RCC 7860 (cell line): ENCODE results near the gene OPCML.

ENCODE experiments used
- DNase-seq: peaks from one replicate; pipeline ENCODE4 v3.0.0-alpha.2; 2015; ENCODE audit warnings: low spot score
- FAIRE-seq: peaks from 2 replicates; lab custom pipeline; 2012; peaks lifted over from hg19 to GRCh38; lab: Jason Lieb, UNC

Gene OPCML

DNA sequence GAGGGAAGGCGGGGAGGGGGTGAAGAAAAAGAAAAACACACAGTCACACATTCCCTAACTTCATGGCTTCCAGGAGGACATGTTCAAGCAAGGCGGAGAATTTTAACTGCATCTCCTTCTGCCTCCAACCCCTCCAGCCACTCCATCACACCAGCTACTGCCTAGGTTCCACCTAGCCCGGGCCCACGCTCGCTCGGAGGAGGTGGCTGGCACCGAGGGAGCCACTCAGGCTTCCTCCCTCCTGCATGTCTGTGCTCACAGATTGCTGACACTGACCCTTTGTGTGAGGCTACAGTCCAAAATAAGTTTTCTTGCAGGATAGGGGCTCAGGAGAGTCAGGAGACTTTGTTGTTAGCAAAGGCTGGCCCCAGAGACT is 9.4 kb upstream of the OPCML start:
- FAIRE-seq = no peak

DNA sequence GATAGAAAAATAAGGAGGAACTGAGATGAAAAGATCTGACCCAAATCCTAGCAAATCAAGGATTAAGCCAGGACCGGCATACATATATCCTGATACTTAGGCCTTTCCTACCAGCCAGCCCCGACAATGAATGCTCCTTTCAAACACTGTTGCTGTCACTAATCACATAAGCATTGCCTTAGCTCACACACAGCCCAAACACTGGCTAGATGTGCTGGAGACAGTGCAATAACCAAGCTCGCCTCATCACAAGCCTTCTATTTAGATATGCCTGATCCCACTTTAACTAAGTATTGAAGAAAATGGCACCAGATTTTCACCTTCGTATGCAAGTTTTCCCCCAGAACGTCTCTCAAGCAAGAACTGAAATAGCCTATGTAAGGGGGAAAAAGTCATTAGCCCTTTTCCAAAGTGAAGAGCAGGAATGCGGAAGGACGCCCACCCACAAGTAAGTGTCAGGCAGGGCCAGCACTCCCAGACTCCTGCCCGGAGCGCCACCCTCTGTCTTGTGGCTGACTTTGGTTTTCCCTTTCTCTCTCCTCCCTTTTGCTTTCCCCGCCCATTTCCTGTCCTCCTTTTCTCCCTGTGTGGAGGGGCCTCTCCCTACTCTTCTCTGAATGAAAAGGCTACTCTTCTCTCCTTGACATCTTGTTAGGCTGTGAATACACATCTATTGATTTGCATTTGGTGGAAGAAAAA is 8.9 kb upstream of the OPCML start:
- FAIRE-seq = no peak
- DNase-seq = no peak

More for the DNA sequence above, 9.4 kb upstream of the OPCML start:
- DNase-seq = no peak

DNA sequence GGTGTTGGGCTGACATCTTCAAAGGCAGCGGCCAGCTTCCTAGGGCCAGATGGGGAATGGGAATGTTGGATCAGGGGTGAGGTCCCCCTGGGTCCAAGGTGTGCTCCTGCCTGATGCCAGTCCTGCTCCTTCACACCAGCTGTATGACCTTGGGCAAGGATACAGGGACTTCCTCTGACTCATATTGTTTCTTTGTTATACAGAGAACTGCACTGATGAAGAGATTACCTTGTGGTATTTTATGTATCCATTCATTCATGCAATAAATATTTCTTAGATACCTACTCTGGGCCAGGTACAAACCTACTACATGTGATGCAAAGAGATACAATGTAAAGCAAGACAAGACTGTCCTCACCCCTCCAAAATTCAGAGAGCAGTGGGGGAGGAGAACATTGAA is 3.9 kb upstream of the OPCML start:
- FAIRE-seq = no peak
- no peak for DNase-seq

DNA sequence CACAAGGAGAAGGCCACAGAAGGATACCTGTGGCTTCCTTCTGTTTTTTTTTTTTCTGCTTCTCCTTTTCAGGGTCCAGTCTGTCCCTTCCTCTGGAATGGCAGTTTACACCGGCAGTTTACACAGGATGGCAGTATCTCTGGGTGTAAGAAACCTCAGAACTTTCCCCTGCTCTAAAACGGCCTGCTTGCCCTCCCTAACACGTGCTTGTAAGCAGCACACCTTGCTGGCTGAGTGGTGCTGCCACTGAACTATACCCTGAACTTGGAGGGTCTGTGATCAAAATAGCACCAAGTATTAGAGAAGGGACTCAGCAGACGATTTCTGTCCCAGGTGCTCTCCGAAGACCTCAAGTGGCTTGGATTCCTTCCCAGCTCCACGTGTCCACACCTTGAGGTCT is 904 bp upstream of the OPCML start:
- DNase-seq = no peak

DNA sequence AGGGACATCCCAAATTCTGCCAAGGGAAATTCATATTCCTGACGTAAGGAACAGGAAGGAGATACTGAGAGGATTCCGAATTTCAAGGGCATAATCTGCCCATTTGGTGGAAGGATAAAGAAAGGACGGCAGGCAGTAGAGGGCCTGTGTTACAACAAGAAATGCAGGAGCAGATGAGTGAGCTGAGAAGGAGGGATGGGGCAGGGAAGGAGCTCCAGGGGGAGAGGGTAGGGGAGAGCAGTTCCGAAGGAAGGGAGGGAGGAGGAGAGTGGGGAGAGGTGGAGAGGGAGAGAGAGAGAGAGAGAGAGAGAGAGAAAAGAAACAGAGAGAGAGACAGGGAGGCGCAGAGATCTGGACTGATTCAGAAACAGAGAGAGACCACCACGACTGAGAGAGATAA is 843 bp downstream of the OPCML start:
- FAIRE-seq = no peak
- DNase-seq = no peak

More for the DNA sequence above, 904 bp upstream of the OPCML start:
- FAIRE-seq = no peak

DNA sequence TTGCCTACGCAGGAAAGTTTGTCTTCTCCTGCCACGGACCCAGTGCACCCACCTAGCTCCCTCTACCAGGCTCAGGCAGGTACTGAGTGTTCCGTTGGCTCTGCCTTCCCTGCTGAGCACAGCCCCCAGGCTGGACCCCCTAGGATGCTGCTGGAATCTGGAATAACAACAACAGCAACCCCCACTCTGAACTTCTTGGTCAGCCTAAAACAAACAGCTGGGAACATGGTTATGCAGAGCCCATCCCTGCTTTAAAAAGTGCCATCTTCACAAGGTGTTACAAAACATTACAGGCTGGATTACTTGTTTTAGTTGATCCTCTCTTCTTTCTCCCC is 1.8 kb downstream of the OPCML start:
- no peak for DNase-seq
- FAIRE-seq = no peak

DNA sequence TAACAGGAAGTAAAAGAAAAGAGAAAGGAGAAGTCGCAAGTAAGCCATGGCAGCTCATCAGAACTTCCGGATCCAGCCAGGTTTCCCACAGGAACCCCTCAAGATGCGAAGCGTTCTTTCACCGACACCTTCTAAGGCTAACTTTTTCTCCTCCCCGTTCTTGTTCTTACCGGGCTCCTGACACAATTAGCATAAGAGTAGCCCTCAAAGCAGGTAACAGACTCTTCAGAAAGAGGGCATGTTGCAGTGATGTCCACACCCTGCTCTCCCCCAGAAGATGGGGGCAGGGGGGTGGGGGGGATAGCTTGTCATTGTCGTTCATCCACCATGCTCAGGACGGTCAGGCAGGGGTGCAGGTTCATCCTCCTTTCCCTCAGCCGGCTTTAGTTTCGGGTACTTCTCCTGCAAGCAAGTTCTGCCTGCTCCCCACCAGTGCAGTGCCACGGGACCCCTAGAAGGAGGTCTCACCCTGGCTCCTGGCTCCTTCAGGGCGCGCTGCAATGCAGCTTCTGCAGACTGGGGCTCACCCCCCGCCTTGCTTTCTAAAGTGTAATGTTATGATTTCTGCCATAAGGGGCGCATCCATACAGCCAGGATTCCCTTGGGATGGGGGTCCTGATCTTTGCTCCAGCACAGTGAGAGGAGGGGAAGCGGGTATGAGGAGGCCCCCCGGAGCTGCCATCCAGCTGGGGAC is 2.3 kb downstream of the OPCML start:
- DNase-seq = no peak
- no peak for FAIRE-seq

DNA sequence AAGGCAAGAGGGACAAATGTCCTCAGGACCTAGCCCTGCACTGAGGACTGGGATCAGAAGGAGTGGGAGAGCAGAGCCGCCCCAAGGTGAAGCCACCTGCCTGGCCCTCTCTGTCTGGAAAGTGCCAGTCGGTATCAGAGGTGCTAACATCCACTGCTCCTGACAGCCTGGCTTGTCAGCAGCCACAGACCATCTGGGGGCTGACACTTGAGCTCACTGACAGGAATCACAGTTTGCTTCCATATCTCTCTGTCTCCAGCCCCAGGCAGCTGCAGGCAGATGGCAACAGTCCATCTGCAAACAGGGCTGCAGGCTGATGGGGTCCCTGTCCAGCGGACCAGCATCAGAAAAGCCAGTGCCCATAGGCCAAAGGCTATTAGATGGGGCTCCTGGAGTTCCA is 5.5 kb downstream of the OPCML start:
- FAIRE-seq = no peak

DNA sequence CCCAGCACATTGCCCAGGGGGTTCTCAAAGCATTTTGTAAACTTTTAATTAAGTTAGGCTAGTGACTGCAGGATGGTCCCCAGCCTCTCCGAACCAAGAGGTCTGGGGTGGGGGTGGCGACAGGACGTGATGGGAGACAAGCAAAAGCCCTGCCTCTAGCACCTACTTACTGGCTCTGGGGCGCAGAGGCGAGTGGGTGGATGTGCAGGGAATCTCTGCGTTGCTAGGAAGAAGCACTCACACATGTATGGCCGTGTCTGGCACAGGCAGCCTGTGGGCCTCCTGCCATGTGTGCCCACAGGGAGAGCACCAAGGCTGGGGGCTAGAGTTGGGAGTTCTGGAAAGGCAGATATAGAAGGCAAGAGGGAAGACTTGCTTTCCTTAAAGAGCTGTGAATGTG is 6.3 kb downstream of the OPCML start:
- DNase-seq (no peak), FAIRE-seq (no peak)

More for the DNA sequence above, 5.5 kb downstream of the OPCML start:
- DNase-seq = no peak

DNA sequence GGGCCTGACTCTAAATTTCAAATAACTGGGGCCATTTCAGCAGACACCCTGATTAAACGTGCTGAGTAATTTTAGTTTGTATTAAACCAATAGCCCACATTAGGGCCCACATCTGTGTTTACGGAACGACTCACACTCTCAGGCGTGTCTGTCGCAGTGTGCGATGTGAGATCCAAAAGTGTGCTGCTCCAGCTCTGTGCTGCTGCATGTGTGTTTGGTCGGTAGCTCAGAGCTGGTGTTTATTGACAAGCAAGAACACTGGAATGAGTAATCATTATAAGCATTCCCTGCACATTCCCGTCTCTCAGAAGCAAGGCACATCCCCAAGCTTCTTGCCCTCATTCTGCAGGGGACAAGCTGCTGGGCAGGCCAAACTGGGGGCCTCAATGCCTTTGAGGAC is 7.8 kb downstream of the OPCML start:
- FAIRE-seq = no peak
- no peak for DNase-seq

DNA sequence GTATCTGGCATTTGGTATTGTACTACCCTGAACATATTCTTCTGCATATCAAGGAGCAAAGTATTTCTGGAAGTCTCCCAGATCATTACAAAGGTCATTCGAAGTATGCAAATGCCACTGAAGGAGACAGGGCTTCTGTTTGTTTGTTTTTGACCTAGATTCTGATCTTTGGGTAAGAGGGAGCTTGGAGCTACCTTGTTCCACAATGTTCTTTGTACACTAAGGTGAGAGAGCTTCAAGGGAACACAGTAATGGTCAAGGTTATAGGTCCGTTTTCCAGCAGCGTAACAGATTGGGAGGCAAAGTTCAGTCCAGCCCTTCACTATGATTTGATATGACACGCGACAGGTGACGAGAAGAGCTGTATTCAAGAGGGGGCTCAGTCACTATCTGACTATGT is 10.0 kb downstream of the OPCML start:
- DNase-seq (no peak), FAIRE-seq (no peak)

DNA sequence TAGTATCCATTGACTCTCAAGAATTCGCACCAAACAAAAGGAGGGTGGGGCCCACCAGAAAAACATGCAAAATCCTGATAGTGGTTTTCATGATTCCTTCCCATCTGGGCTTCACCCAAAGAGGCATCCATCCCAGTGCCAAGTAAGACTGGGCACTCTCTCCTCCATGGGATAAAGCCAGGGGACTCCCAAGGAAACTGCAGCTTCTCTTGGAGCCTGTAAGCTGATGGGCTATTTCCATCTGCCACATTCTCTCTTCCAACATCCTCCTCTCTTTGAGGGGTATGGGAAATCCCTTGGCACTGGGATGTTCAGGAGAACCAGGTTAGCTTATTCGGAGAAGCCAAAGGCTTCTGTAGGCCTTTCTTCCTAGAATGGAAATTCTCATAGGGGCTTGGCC is 10.8 kb downstream of the OPCML start:
- no peak for FAIRE-seq
- DNase-seq = no peak

DNA sequence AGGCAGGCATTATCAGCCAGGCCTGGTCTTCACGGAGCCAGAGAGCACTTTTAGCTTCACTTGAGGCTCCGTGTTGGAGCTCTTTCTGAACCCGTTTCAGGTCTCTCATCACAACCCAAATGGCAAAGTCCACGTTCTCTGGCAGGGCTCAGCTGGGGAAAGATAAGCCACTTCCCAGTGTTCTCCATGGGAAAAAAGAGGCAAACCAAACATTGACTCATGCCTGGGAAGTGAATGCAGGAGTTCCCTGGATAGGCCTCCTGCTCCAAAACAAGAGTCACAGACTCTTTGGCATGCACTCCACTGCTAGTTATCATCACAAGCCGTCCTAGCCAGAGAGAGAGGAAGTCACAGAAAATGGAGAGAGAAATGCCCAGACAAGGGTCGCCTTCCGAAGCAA is 11.6 kb downstream of the OPCML start:
- no peak for FAIRE-seq
- DNase-seq = no peak

DNA sequence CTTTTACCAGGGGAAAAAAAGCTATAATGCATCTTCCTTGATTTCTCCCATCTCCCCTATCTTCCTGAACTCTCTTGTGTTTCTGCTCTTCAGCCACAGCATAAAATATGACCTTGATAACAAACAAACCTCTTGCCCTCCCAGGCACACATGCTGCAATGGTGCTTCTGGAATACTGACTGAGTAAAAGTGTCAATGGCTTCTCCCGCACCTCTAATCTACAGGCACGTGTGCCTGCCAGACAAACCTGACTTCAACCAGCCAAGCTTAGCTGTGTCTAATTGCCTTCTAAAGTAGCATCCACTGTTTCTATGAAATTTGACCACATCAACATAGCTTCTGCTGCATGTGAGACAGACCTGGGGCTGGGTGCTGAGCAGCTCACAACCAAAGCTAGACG is 12.7 kb downstream of the OPCML start:
- no peak for FAIRE-seq

DNA sequence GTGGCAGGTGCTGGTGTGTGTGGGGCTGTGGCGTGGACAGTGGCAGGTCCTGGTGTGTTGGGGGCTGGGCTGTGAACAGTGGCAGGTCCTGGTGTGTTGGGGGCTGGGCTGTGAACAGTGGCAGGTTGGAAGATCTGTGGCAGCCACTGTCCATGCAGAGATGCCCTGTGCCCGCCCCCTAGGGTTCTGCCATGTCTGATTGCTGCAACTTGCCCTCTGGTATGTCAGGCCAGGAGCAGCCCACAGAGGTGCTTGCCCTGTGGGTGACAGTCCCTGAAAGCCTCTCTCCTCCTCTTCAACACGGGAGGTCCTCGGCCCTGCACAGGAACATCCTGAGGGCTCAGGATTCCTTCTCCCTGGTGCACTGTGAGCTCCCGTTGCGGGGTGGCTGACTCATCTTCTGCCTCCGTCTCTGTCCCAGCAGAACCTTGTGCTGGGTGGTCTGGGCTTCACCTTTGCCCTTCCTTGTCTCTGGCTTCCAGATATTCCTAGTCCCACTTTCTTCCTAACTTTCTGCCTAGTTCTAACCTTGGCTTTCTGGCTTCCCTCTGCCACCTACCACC is 13.5 kb downstream of the OPCML start:
- no peak for FAIRE-seq
- DNase-seq = no peak

More for the DNA sequence above, 12.7 kb downstream of the OPCML start:
- no peak for DNase-seq

DNA sequence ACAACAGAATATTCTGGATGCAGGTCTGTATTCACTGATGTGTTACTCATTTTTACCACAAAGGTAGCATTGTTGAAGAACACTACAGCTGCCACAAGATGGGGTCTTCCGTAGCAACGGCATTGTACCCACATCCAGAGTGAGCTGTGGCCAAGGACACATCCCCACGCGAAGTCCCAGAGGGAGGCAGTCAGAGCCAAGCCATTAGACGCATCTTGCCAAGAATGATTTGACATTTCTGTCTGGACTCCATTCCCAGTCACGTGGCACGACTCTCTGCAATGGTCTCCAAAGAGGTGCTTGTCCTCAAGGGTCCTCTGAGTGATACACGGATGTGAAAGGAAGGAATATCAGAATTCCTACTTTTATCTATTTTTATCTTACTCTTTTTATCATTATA is 15.5 kb downstream of the OPCML start:
- FAIRE-seq = no peak
- DNase-seq = no peak

DNA sequence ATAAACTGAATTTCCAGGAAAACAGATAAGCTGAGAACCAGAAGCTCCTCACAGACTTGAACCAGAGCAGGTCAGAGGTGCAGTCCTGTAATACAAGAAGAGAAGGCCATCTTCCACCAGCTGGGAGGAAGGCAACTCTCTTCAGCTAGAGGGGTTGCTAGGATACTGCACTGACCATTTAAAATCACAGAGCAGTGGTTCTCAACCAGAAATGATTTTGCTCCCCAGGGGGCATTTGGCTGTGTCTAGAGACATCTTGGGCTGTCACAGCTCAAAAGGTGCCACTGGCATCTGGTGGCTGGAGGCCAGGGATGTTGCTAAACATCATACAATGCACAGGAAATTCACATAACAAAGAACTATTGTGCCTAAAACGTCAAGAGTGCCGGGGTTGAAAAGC is 17.2 kb downstream of the OPCML start:
- DNase-seq = no peak
- FAIRE-seq = no peak

DNA sequence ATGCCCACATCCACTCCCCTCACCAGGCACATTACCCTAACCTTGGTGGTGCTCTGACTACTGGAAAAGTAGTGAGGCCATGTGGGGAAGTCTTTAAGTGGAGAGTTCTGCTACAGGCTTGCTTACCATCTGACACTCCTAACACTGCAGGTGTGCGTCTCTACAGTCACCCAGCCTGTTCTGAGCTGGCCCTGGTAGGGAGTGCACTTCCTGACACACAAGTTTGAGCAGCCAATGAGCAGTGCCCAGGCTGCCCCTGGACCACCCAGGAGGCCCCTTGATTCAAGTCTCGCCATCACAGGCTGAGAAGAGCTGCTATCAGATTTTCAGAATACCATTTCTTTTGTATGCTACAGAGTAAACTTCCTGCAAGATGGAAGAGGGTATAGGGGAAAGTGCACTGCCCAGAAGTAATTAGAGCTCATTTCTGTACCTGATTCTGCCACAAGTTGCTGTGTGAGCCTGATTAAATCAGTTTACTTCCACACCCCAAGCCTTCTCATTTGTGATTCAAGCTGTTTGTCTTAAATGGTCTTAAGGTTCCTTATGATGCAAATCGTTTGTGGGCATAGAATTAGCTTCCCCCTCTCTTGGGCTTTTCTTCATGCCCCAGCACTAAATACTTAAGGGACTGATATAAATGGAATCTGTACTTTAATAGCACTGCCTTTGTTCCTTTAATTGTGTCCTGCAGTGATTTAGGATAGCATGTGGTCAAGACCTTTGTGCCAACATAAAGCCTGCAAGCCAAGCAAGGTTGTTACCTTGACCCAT is 22.2 kb downstream of the OPCML start:
- FAIRE-seq (no peak), DNase-seq (no peak)

DNA sequence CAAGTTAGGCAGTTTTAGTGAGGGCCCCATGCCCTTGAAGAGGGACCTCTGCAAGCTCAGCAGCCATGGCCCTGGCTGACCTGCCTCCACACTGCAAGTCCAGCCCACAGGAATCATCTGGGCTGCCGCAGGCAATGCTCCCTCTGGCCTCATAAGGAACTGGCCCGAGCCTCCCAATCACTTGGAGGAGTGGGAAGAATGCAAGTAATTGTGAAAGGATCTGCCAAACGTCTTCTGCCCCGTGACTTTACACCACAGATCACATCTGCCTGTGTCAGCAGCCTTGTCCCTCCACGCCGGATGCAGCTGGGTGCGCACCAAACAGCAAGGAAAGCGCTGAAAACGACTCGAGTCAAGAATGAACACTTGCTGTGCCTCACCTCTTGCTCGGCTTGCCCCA is 23.8 kb downstream of the OPCML start:
- DNase-seq (no peak), FAIRE-seq (no peak)

DNA sequence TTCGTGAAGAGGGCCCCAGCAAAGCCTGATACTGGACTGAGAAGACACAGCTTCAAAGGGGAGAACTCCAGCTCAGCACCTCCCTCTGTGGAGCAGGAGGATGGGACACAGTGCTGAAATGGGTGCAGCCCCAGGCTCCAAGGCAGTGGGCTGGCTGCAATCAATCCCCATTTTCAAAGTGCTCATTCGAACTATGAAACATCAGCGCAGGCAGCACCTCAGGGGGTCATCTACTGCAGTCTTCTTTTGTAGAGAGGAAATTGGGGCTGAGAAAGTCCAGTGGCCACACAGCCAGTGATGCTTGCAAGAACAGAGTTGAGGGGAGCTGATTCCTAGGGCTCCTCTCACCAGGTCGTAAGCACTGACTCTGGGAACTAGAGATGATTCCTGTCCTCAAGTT is 25.1 kb downstream of the OPCML start:
- DNase-seq (no peak), FAIRE-seq (no peak)

DNA sequence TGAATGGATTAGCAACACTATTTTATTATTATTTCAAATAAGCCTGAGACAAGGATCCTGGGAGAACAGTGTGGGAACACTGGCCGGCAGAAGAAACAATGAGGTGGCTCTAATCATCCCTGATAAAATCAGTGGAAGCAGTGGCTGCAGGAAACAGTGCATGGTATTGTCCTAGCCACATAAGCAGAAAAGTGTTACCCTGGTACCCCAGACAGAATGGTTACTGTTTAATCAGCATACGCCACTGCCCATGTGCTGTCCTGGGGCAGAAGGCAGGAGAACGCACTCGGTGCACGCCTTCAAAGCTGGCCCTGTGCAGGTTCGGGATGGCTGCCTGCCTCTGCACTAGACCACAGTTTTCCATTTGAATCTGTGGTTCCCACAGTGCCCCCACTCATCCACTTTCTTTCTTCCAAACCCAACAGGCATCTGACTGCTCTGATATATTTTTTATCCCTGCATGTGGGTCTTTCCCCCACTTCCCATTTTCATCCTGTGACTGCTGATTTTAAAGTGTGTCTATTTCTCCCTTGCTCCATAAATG is 25.7 kb downstream of the OPCML start:
- no peak for DNase-seq
- FAIRE-seq = no peak

DNA sequence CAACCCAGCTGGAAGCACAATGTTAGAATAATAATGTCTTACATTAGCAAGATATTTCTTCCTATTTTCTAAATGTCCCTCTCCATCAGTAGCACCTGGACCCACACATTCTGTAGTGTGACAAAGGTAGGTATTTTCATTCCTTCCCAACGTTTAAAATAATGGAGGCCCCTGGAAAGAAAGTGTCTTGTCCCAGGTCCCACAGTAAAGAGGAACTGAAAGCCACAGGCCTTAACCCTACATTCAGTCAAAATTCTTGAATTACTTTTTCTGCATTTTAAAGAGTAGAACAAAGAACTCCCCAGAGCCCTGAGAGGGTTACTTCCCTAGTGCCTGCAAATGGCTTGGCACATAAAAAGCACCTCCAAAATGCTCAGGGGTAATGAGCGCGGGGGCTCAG is 26.3 kb downstream of the OPCML start:
- FAIRE-seq = no peak
- DNase-seq = no peak
